Measurements from ENCODE around the gene MDN1.
"Not testable (repeated sequence)": the region's sequence is repeated elsewhere in the genome, so short reads cannot be mapped to it uniquely, and the experiment has no call there.

The MDN1 gene

GRCh38 chr6:89858041-89858440, 38.4 kb upstream of the MDN1 start:
- no peak for TF ChIP-seq CTCF (IDR thresholded peaks at IDR 0.05; ENCODE audit: low read depth, low read length, missing control alignments)
- no peak overlapping the region for H3K4me3 ChIP-seq (ENCODE audit: low read depth, low read length)
- DNase-seq (ENCODE audit: low read depth), result no peak

GRCh38 chr6:89853068-89853467, 33.5 kb upstream of the MDN1 start:
- DNase-seq (ENCODE audit: low read depth), result no peak
- TF ChIP-seq CTCF (IDR thresholded peaks at IDR 0.05; ENCODE audit: low read depth, low read length, missing control alignments), result no peak
- no peak overlapping the region for H3K4me3 ChIP-seq (ENCODE audit: low read depth, low read length)

GRCh38 chr6:89847513-89847912, 27.9 kb upstream of the MDN1 start:
- not testable (repeated sequence) for DNase-seq (ENCODE audit: low read depth); H3K4me3 ChIP-seq (ENCODE audit: low read depth, low read length)

GRCh38 chr6:89843070-89843469, 23.5 kb upstream of the MDN1 start:
- DNase-seq (ENCODE audit: low read depth), result no peak
- H3K4me3 ChIP-seq (ENCODE audit: low read depth, low read length), result no peak overlapping the region
- no peak for TF ChIP-seq CTCF (IDR thresholded peaks at IDR 0.05; ENCODE audit: low read depth, low read length, missing control alignments)

GRCh38 chr6:89842228-89842627, 22.6 kb upstream of the MDN1 start:
- no peak for DNase-seq (ENCODE audit: low read depth)
- no peak overlapping the region for H3K4me3 ChIP-seq (ENCODE audit: low read depth, low read length)

GRCh38 chr6:89840538-89840937, 20.9 kb upstream of the MDN1 start:
- no peak for DNase-seq (ENCODE audit: low read depth)
- H3K4me3 ChIP-seq (ENCODE audit: low read depth, low read length), result no peak overlapping the region
- no peak for TF ChIP-seq CTCF (IDR thresholded peaks at IDR 0.05; ENCODE audit: low read depth, low read length, missing control alignments)

More at GRCh38 chr6:89842228-89842627, 22.6 kb upstream of the MDN1 start:
- no peak for TF ChIP-seq CTCF (IDR thresholded peaks at IDR 0.05; ENCODE audit: low read depth, low read length, missing control alignments)

- no peak overlapping the region for H3K4me3 ChIP-seq (ENCODE audit: low read depth, low read length)
- TF ChIP-seq CTCF (IDR thresholded peaks at IDR 0.05; ENCODE audit: low read depth, low read length, missing control alignments), result no peak
- DNase-seq (ENCODE audit: low read depth), result no peak
These were observed 17.1 kb upstream of the MDN1 start for GRCh38 chr6:89836639-89837222.
